Fibroblast of lung (primary cell): ENCODE data around the gene AXIN2. TPM values are rescaled to one million over a fixed set of nuclear protein-coding genes. Genes with fewer than 3 reads are reported as not detected.

Experiments used
- DNase-seq, 2 donors: peaks; one replicate each; pipeline versions ENCODE4 v3.0.0 to v3.0.0-alpha.2; 2010; ENCODE audit warnings: low read depth in 2 of 2
- H2AFZ ChIP-seq: 2 replicates; pipeline ENCODE4 v1.5.1; 2012; ENCODE audit warnings: low read length, control low read depth, inconsistent platforms
- H3K27ac ChIP-seq: 2 replicates; pipeline ENCODE4 v1.5.1; 2011; ENCODE audit warnings: low read length, control low read depth; ENCODE audit not compliant: insufficient read depth
- H3K27me3 ChIP-seq: 2 replicates; pipeline ENCODE4 v1.5.1; 2011; ENCODE audit warnings: mild to moderate bottlenecking, low read length; ENCODE audit not compliant: control insufficient read depth, insufficient read depth
- H3K36me3 ChIP-seq: 2 replicates; pipeline ENCODE4 v1.5.1; 2011; ENCODE audit warnings: low read length; ENCODE audit not compliant: control insufficient read depth, insufficient read depth
- H3K4me1 ChIP-seq: 2 replicates; pipeline ENCODE4 v1.5.1; 2011; ENCODE audit warnings: low read length; ENCODE audit not compliant: control insufficient read depth, insufficient read depth; ENCODE audit errors: extremely low read depth
- H3K4me2 ChIP-seq: 2 replicates; pipeline ENCODE4 v1.5.1; 2011; ENCODE audit warnings: low read length, control low read depth; ENCODE audit not compliant: insufficient read depth; ENCODE audit errors: extremely low read depth
- H3K4me3 ChIP-seq, 4 experiments: fragments of 200-600 bp in 1 of 4; sonication (generic) in 1 of 4; replicated peaks in 1 of 4; 2 replicates each; pipeline ENCODE4 v1.5.1; 2011 to 2016; ENCODE audit warnings: low read length in 4 of 4, low read depth in 3 of 4, mild to moderate bottlenecking in 3 of 4, control low read depth in 2 of 4, inconsistent platforms in 1 of 4, mixed read lengths in 1 of 4; ENCODE audit not compliant: insufficient read depth in 1 of 4; ENCODE audit errors: control extremely low read depth in 1 of 4
- H3K79me2 ChIP-seq: 2 replicates; pipeline ENCODE4 v1.5.1; 2012; ENCODE audit warnings: mild to moderate bottlenecking, low read length, inconsistent platforms; ENCODE audit not compliant: control insufficient read depth, insufficient read depth
- H3K9ac ChIP-seq: 2 replicates; pipeline ENCODE4 v1.5.1; 2011; ENCODE audit warnings: mild to moderate bottlenecking, low read length, control low read depth; ENCODE audit not compliant: insufficient read depth
- H3K9me3 ChIP-seq: 2 replicates; pipeline ENCODE4 v1.5.1; 2012; ENCODE audit warnings: low read depth, low read length; ENCODE audit not compliant: control insufficient read depth, insufficient read depth
- H4K20me1 ChIP-seq: 2 replicates; pipeline ENCODE4 v1.5.1; 2011; ENCODE audit warnings: low read length; ENCODE audit not compliant: control insufficient read depth, insufficient read depth; ENCODE audit errors: extremely low read depth
- CTCF ChIP-seq, 2 donors: IDR thresholded peaks in 1 of 2; conservative IDR thresholded peaks in 1 of 2; 1 replicate in 1 of 2; 2 replicates in 1 of 2; pipeline ENCODE4 v1.5.1; 2011 to 2012; ENCODE audit warnings: low read length in 2 of 2, control low read depth in 1 of 2, inconsistent platforms in 1 of 2, low read depth in 1 of 2, mild to moderate bottlenecking in 1 of 2
- EZH2 ChIP-seq: IDR thresholded peaks from 2 replicates; pipeline ENCODE4 v1.5.1; 2012; ENCODE audit warnings: low read length, control low read depth, mild to moderate bottlenecking; ENCODE audit errors: missing control alignments
- polyA plus RNA-seq, 2 donors: library from polyadenylated mRNA; depleted of rRNA in 1 of 2; stranded (reverse) in 1 of 2; unstranded in 1 of 2; fragments of >200 nt; gene quantifications; 2 replicates each; pipeline ENCODE4 v1.2.1, GENCODE V29; 2011 to 2012; ENCODE audit warnings: missing spikeins in 1 of 2
- total RNA-seq: library from RNA; depleted of rRNA; stranded (reverse); fragments of >200 nt; gene quantifications from 2 replicates; pipeline ENCODE4 v1.2.1, GENCODE V29; 2014

AXIN2 gene
- total and polyA plus RNA-seq, 2 donors (not counting 1 experiment from before 2014, with no cell fraction given), result 1.8 to 2.0 TPM

- H3K4me1 ChIP-seq, result peaks cover 18% of the 10 kb centered on the region
- no peaks in the 10 kb centered on the region for H3K36me3 ChIP-seq
- TF ChIP-seq CTCF (conservative IDR thresholded peaks at IDR 0.05 in 1 of 2, IDR thresholded peaks at IDR 0.05 in 1 of 2; ENCODE audit: low read depth in 1 of 2, low read length in 2 of 2) (no peak), EZH2 (no peak)
- H3K4me2 ChIP-seq, result peak overlapping the region; percentile 94
- H3K9ac ChIP-seq, result no peak overlapping the region
- peaks cover 4% of the 10 kb centered on the region for H3K27me3 ChIP-seq
- peak in 1 of 2 donors; percentile 11 for DNase-seq
- no peaks in the 10 kb centered on the region for H3K79me2 ChIP-seq
- H2AFZ ChIP-seq, result no peak overlapping the region
- H3K9me3 ChIP-seq, result no peaks in the 10 kb centered on the region
- no peaks in the 10 kb centered on the region for H4K20me1 ChIP-seq
- H3K4me3 ChIP-seq, result peak overlapping the region; percentile 22 to 78 (median 71)
- no peak overlapping the region for H3K27ac ChIP-seq
Observed at GRCh38 chr17:65559461-65559803, 2.0 kb downstream of the AXIN2 start.

DNA sequence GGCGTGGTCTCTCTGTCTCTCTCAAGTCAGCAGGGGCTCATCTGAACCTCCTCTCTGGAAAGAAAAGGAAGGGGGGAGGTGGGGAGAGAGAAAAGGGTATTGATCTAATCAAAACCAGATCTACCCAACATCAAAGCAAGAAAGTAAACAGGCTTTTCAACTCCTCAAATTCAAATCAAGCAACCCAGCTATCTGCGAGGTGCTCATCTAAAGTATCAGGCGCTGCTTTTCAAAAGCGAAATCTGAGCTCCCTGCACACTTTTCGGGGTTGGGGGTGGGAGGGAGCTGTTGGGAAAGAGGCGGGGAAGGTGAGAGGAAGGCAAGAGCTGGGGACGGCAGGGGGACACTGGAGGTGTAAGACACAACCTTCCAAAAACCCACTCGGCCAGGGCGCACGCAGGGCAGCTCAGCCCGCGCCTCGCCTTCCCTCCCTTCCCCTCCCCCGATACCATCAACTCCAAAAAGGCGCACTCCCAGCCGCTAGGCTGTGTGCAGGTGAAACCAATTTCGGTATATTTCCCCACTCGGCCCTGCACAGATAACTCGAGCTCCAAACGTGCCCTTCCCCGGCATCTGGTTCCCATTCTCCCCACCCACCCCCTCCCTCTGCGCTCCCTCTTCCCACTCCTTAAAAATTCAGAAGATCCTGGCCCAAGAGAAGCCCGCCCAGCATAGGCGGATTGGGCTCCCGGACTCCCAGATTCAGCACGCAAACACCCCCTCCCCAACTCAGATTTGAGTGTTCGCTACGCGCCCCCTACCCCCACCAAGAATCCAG lies 2.6 kb downstream of the AXIN2 start:
- Histone ChIP-seq H2AFZ (no peak overlapping the region), H3K27me3 (peaks cover 4% of the 10 kb centered on the region), H3K9me3 (no peaks in the 10 kb centered on the region), H3K9ac (no peak overlapping the region), H3K79me2 (no peaks in the 10 kb centered on the region), H4K20me1 (no peaks in the 10 kb centered on the region), H3K4me1 (peaks cover 22% of the 10 kb centered on the region), H3K36me3 (no peaks in the 10 kb centered on the region), H3K4me2 (peak overlapping the region; percentile 94), H3K27ac (no peak overlapping the region), H3K4me3 (peak overlapping the region; percentile 22 to 78 (median 71))
- no peak for TF ChIP-seq CTCF (conservative IDR thresholded peaks at IDR 0.05 in 1 of 2, IDR thresholded peaks at IDR 0.05 in 1 of 2; ENCODE audit: low read depth in 1 of 2, low read length in 2 of 2)
- TF ChIP-seq EZH2, result no peak
- no peak for DNase-seq

DNA sequence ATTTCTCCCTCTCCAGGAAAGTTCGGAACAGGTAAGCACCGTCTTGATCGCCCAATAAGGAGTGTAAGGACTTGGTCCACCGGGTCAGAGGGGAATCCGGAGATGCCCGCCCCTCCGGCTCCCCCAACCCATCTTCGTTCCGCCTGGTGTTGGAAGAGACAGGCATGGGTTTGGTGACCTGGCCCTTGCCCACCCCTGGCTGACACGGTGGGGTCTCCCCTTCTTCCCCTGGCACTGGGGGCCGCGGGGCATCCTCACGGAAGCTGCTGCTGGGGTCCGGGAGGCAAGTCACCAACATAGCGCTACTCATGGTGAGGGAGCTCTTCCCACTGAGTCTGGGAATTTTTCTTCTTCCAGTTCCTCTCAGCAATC lies 3.2 kb downstream of the AXIN2 start:
- Histone ChIP-seq H3K4me3 (peak overlapping the region in 2 of 4 experiments; percentile 66 to 78), H3K9me3 (no peaks in the 10 kb centered on the region)

More for the DNA sequence above, 3.2 kb downstream of the AXIN2 start:
- no peak overlapping the region for H3K9ac ChIP-seq
- no peak for TF ChIP-seq EZH2
- no peak for TF ChIP-seq CTCF (conservative IDR thresholded peaks at IDR 0.05 in 1 of 2, IDR thresholded peaks at IDR 0.05 in 1 of 2; ENCODE audit: low read depth in 1 of 2, low read length in 2 of 2)
- no peaks in the 10 kb centered on the region for H3K36me3 ChIP-seq
- no peak for DNase-seq
- peaks cover 22% of the 10 kb centered on the region for H3K4me1 ChIP-seq
- H3K27ac ChIP-seq, result no peak overlapping the region
- H3K27me3 ChIP-seq, result peaks cover 4% of the 10 kb centered on the region
- H4K20me1 ChIP-seq, result no peaks in the 10 kb centered on the region
- H3K79me2 ChIP-seq, result no peaks in the 10 kb centered on the region
- H2AFZ ChIP-seq, result no peak overlapping the region
- H3K4me2 ChIP-seq, result peak overlapping the region; percentile 94
